Activated CD8-positive, alpha-beta memory T cell treated with anti-CD3 and anti-CD28 coated beads, Interleukin-2, amount 50 U/mL, for 1 hour (primary cell): ENCODE results near the gene PIP4K2C.
"Not testable (repeated sequence)": the region's sequence is repeated elsewhere in the genome, so short reads cannot be mapped to it uniquely, and the experiment has no call there.

Experiments
- DNase-seq: peaks from one replicate; pipeline ENCODE4 v3.0.0-alpha.2; 2020; ENCODE audit errors: extremely low read depth

The PIP4K2C gene

DNA sequence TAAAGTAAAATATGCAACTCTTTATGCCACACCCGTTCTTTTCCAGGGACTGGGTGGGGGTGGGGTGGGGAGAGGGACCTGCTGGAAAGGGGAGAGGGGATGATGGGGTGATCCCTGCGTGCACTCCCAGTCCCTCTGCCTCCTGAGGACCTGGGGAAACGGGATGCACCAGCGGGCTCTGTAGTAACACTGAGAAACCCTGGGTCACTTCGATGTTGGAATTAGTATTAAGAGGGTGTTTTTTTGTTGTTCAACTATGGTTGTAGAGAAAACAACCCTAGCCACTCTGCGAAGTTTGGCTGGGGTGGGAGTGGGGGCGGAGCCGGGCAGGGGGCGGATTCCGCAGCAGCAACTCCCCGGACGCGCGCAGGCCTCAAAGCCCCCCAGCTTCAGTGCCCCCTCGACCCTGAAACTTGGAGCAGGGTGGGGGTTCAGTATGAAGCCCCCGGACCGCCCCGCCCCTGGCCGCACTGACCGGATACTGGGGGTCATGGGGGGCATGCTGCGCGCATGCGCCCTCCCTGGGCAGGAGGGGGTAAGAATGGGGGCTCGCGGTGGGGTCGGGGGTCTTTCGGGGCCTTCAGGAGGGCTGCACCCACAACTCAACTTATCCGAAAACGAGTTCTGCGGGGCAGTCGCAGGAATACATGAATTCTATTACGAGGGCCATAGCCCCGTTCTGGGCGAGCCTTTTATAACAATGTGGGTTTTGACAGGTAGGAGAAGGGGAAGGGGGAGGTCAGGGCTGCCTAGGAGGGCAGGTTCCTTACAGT is 19.0 kb downstream of the PIP4K2C start:
- no peak for DNase-seq

DNA sequence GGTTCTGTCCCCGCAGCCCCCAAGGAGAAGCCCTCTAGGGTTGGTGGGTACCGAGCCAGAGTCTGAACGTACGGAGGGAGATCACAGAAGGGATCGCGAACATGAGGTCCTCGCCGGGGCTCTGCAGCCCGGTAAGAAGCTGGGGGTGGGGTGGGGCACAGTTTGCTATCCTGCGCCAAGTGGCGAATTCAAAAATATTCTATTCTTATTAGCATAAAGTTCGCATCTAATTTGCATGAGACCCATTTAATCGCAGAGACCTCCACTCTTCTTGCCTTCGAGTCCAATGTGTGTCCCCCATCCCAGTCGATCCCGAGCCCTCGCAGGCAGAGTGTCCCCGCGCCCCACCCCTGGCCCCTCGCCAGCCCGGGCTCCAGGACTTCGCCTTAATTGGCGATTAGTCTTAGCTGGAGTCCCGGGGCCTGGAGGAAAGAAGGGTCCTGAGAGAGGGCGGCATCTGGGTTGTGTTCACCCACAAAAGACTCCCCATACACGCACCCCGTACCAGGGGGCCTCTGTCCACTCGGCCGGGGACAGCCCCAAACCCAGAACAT is 19.6 kb downstream of the PIP4K2C start:
- DNase-seq = no peak

DNA sequence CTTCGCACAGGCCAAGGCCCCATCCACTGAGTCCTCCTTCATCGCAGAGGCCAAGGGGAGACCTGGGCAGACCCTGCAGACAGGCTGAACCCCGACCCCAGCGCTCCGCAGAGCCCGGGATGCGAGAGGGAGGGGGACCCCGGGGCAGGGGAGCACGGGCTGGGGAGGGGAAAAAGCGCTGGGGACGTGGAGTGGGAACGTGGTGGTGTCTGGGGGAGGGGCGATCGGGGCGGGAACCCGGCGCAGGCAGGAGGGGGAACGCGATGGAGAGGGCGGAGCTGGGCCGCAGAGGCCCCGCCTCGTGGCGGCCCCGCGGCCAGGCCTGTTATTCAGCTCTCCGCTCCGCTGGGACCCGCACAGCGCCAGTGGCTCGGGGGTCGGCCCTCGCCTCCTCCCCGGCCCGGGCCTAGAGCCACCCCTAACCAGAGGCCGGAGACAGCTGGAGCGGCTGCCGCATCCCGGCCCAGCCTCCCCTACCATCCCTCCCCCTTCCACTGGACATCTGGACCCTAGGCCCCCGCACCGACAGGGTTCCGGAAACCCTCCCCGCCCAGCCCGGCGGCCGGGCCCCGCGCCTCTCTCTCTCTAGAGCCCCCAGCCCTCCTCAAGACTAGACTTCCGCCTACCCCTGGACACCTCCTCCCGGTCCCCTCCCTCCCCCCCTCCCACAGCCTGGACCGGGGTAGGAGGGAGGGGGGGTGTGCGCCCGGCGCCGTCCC is 20.3 kb downstream of the PIP4K2C start, which contains the start of gene ARHGEF25:
Gene ARHGEF25 (plus strand): TSS at position 328 of the 719 bp plus-strand sequence. CDS start 460 bp downstream, outside the sequence.
- DNase-seq = no peak

DNA sequence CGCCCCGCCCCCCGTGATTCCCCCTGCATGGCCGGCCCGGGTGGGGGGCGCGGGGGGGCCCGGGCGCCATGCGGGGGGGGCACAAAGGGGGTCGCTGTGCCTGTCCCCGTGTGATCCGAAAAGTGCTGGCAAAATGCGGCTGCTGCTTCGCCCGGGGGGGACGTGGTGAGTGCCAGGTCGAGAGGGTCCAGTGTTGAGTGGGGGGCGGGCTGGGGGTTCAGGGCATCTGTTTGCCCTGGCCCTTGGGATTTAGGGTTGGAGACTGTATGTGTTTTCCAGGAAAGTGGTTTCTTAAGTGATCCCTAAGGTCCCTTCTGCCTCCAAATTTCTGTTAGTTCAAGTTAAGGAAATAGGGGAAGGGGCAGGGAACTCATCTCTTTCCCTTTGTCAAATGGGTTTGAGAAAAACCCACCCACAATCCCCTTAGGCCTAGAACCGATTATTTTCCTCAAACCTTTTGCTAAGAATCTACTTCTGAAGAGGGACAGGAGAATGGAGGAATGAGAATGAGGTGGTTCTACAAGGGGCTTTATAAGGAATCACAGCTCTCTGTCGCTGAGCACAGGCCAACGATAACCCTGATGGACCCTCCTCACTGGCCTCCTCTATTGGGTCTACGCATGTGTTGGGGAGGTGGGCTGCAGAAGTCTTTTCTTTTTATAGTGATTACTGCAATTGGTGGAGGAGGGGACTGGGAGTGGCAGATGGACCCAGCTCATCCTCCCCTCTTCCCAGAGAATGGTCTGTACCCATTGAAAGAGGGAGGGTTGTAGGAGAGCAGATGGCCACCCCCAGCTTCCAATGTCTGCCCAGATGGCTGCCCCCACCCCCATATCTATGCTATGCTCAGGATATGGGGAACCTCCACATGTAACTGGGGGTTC is 21.1 kb downstream of the PIP4K2C start:
- DNase-seq = no peak

DNA sequence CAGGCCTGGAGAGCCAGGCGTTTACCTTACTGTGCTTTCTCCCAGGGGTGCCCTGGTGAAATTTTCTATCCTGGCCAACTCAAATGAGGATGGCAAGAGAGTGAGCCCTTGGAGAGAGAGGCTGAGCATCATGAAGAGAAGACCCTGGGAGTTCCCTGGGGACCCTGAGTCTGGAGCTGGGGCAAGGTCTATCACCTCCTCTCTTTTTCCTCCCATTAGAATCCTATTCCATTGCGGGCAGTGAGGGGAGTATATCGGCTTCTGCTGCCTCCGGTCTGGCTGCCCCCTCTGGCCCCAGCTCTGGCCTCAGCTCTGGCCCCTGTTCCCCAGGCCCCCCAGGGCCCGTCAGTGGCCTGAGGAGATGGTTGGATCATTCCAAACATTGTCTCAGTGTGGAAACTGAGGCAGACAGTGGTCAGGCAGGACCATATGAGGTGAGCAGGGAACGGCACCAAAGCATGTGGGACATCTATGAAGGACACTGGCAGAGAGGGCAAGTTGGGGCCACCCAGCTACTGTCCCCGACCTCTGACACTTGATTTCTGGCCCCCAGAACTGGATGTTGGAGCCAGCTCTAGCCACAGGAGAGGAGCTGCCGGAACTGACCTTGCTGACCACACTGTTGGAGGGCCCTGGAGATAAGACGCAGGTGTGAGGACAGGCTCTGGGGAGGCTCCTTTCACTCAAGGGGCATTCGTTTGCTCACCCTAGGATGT is 21.9 kb downstream of the PIP4K2C start:
- DNase-seq = no peak

DNA sequence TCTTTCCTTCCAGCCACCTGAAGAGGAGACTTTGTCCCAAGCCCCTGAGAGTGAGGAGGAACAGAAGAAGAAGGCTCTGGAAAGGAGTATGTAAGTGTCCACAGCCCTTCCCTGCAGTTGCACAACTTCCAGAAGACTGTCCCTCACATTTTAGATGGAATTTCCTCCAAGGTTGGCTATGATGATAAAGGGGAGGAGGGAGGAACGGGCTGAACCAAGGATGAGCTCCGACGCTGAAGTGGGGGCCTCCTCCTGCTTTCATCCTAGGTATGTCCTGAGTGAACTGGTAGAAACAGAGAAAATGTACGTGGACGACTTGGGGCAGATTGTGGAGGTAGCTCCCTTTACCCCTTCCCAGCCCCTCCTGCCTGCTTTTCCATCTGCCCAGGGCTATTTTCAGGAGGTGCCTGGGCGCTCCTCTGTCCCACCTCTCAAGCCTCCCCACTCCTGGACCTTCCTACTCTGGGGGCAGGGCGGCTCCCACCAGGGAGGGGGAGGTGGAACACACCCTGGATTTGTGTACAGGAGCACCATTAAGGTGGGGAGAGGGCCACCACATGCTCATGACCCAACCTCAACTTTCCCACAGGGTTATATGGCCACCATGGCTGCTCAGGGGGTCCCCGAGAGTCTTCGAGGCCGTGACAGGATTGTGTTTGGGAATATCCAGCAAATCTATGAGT is 22.6 kb downstream of the PIP4K2C start:
- DNase-seq = no peak

DNA sequence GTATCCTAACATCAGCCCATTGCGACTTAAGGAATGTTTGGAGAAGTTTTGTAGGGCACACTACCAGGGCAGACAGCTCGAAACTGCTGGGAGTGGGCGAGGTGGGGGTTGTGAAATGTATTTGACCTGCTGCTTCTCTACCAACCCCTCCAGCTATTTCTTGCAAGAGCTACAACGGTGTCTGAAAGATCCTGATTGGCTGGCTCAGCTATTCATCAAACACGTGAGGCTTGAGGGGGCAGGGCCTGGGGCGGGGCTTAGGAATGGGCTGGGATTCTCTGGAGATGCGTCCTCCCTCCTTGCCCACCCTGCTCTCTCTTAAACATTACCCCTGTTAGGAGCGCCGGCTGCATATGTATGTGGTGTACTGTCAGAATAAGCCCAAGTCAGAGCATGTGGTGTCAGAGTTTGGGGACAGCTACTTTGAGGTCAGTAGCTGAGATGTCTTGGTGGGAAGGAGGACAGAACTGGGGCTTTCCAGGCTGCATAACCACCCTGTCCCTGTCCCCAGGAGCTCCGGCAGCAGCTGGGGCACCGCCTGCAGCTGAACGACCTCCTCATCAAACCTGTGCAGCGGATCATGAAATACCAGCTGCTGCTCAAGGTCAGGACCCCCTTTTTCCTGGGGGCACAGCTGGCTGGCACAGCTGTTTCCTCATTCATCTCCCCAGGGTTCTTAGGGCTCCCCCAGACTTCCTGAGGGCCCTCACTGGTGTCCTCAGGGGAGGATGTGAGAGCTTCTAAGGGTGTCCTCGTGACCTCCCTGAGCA is 23.4 kb downstream of the PIP4K2C start:
- no peak for DNase-seq

DNA sequence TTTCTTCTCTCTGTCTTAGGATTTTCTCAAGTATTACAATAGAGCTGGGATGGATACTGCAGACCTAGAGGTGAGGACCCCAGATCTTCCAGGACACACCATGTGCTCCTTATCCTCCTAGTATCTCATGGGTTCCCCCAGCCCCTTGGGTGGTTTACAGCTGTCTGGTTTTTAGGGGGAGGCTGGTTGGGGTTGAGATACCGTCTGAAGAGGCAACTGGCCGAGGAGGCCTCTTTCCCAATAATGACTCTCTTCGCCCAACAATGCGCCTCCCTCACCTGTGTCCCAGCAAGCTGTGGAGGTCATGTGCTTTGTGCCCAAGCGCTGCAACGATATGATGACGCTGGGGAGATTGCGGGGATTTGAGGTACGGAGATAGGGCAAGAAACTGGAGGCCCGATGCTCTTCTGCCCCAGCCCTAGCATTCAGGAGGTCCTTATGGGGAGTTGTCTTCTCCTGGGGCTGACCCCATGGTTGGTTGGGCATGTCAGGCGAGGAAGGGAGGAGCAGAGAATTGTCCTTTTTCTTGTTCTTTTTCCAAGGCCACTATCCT is 24.0 kb downstream of the PIP4K2C start:
- DNase-seq = no peak

DNA sequence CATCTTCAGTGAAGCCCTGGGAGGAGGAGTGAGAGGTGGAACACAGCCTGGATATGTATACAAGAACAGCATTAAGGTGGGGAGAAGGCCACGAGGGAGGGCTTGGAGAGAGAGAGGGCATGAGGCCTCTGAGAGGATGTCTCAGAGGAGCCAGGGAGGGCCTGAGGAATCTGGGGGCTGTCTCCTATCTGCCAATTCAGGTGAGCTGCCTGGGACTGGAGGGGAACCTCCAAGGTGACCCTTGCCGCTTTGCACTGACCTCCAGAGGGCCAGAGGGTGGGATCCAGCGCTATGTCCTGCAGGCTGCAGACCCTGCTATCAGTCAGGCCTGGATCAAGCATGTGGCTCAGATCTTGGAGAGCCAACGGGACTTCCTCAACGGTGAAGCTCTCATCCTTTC is 24.6 kb downstream of the PIP4K2C start:
- DNase-seq = no peak

DNA sequence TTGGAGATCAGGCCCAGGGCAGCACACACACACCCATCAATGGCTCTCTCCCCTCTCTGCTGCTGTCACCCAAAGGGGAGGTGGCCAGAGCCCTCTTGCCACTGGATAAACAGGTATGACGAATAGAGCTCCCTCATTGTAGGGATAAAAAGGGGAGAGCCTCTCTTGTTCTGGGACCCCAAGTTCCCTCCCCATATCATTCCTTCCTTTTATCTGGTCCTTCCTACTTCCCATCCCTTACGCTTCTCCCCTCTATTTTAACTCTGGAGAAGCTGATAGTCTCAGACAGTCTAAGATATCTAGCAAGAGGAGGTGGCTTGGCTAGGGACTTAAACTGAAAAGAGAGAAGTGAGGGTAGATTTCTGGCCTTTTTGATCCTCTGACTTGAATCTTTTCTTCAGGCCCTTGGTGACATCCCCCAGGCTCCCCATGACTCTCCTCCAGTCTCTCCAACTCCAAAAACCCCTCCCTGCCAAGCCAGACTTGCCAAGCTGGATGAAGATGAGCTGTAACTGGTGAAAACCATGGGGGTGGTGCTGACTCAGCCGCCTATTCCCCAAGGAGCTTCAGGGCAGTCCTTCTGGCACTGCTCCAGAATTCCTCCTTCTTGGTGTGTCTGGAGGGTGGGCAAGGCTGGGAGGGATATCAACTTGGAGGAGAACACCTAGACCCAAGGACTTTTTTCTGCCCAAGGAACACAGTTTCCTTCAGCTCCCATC is 25.6 kb downstream of the PIP4K2C start:
- DNase-seq = no peak

DNA sequence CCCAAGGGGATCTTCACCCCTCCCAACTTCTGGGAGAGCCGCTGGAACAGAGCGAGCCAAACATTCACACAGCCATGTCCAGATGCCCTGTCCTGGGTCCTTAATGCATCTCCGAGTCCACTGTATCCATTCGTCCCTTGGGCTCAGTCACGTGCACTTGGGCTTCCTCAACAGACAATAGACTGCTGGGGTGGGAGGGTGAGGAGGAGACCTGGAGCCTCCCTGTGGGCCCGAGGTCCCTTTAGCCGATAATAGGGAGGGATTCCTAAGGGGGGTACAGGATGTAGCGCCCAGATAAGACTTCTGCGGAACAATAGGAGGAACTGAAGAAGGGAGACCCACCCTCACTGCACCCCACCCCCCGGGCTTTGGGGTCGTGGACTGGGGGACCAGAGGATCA is 26.9 kb downstream of the PIP4K2C start:
- no peak for DNase-seq

DNA sequence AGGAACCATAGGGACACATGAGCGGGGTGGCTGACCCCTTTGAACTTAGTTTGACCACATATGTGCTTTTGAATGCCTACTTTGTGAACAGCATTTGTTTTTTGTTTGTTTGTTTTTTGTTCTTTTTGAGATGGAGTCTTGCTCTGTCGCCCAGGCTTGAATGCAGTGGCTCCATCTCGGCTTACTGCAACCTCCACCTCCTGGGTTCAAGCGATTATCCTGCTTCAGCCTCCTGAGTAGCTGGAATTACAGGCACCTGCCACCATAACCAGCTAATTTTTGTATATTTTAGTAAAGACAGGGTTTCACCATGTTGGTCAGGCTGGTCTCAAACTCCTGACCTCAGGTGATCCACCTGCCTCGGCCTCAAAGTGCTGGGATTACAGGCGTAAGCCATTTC is 27.4 kb downstream of the PIP4K2C start:
- not testable (repeated sequence) for DNase-seq

DNA sequence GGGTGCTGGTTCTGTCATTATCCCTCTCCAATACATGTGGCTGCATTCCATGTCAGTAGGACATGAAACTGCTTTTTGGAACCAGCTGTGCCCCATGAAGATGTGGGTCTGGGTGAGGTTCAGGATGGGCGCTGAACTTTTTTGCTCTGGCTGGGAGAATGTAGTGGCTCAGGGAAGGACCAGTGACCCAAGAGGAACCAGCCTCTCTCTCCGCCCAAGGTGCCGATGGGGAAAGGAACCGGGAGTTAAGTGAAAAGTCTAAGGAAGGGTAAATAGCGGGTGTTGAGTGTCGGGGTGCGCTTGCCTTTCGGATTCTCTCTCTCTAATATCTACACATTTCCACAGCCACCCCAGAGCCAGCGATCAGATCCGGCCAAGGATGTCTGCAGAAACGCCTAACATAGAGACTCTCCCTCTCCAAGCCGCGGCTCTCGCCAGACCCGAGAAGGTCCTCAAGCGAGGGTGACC is 28.0 kb downstream of the PIP4K2C start:
- DNase-seq = no peak

DNA sequence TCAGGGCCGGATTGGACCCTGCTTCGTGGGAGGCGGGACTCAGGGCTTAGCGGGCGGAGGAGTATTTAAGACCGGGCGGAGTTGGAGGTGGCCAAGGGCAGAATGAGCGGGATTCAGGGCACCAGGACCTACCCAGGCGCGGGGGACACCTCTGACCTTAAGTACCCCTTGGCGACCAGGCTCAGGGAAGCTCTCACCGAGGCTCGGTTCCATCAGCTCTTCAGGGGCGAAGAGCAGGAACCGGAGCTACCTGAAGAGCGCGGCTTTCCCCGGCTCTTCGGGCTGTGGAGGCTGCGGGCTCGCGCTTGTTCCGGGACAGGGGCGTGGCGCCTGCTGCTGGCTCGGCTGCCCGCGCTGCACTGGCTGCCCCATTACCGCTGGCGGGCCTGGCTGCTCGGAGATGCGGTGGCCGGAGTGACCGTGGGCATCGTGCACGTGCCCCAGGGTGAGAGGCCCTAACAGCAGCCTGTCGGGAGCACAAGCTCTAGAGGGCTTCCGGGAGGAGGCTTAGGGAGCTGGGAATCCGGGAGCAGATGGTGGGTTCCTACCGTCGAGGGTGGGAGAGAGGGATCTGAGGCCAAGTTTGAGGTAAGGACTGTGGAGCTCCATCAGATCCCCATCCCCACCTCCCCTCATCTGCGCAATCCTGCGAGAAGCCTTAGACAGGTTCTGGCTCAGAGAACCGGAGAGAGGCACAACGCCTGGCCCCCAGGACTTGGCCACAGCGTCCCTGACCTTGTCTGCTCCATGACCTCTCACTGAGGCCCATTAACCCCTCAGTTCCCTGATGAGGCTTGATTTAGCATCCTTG is 28.6 kb downstream of the PIP4K2C start:
- DNase-seq = no peak

DNA sequence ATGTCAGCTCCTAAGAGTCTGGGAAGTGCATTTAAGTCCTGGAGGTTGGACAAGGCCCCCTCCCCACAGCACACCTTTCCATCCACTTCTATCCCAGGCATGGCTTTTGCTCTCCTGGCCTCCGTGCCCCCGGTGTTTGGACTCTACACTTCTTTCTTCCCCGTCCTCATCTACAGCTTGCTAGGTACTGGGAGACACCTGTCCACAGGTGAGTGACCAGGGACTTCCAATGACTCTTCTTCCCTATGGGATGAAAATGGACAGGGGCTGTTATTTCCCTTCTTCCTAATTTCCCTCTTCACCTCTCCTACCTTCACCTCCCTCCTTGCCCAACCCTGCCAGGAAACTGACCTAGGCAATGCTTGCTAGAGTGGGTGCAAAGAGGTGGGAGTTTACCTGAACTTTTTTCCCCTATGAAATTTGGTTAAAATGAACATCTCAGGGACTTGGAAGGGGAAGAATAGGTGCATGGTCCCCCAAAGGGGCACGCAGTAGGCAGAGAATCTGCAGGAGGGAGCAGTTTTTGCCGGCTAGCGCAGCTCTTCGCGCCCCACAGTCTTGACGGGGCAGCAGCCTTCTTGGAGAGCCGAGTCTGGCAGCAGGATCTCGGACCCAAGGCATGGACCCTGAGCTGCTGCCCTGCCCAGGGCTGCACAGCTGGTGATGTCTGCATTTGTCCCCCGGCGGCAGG is 29.4 kb downstream of the PIP4K2C start:
- DNase-seq = no peak

DNA sequence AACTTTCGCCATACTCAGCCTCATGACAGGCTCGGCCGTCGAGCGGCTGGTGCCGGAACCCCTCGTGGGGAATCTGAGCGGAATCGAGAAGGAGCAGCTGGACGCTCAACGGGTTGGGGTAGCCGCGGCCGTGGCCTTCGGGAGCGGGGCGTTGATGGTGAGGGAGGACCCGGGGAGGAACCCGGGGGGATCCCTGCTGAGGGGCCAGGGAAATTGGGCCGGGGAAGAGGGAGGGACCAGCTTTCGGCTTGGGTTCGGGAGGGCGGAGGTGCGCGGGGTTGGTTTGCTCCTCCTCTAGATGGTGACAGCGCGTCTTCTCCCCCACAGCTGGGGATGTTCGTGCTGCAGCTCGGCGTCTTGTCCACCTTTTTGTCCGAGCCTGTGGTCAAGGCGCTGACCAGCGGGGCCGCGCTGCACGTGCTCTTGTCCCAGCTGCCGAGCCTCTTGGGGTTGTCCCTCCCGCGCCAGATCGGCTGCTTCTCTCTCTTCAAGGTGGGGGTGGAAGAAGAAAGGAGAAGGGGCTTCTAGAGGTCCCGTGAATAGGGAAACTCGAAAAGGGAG is 30.0 kb downstream of the PIP4K2C start:
- DNase-seq = no peak
